ENCODE measurements around the gene DNTTIP2. TPM values are rescaled to one million over a fixed set of nuclear protein-coding genes. Genes with fewer than 3 reads are reported as not detected.

Gene DNTTIP2
- total RNA-seq, 1 experiment from 2014 or later: 61.5 TPM

- TF ChIP-seq ZNF121 (CRISPR knock-in tag; IDR thresholded peaks at IDR 0.05) (no peak), AR (CRISPR knock-in tag; IDR thresholded peaks at IDR 0.05) (no peak), GABPB1 (CRISPR knock-in tag; IDR thresholded peaks at IDR 0.05) (no peak)
These were observed 30.6 kb downstream of the DNTTIP2 start (continued) for GRCh38 chr1:93848350-93848883.

- Mint-ChIP-seq H3K4me3 (peak overlapping the region; percentile 95), H3K4me1 (peaks cover 13% of the 10 kb centered on the region), H3K36me3 (peaks cover 12% of the 10 kb centered on the region), H3K27ac (peak overlapping the region; percentile 80; the same call in 1 of the 2 replicates), H3K27me3 (ENCODE audit: low read depth) (peaks cover 5% of the 10 kb centered on the region), H3K9me3 (peaks cover 14% of the 10 kb centered on the region)
- ATAC-seq (peak; percentile 28), DNase-seq (ENCODE audit: low spot score) (peak; percentile 68)
- ChIA-PET POLR2A (interaction anchor here (1.4 kb wide), 1 partner anchor 166 kb away, joined by 3 read pairs; the partner anchor contains the start of gene BCAR3), CTCF (interaction anchor here (0.6 to 1.9 kb wide), 3 partner anchors 34 to 534 kb away, joined by 3 to 10 read pairs (median 6); no protein-coding TSS in a partner anchor)
- TF ChIP-seq ESRRA (CRISPR knock-in tag; IDR thresholded peaks at IDR 0.05; ENCODE audit: borderline replicate concordance): no peak
- TF ChIP-seq ZNF416 (CRISPR knock-in tag; IDR thresholded peaks at IDR 0.05): no peak
- no peak for TF ChIP-seq STAT6 (CRISPR knock-in tag; conservative IDR thresholded peaks at IDR 0.05; ENCODE audit: low read depth)
- no peak for TF ChIP-seq IRF2 (CRISPR knock-in tag; IDR thresholded peaks at IDR 0.05; ENCODE audit: borderline replicate concordance, low read depth)
- no peak for TF ChIP-seq ATF3 (CRISPR knock-in tag; conservative IDR thresholded peaks at IDR 0.05)
- no peak for TF ChIP-seq PRRX2 (CRISPR knock-in tag; IDR thresholded peaks at IDR 0.05)
- TF ChIP-seq FOXP4 (CRISPR knock-in tag; IDR thresholded peaks at IDR 0.05): 0 out of 2 replicates have a peak, but pooled peaks have one; percentile 26
- no peak for TF ChIP-seq ZBTB43 (CRISPR knock-in tag; IDR thresholded peaks at IDR 0.05)
- TF ChIP-seq ZNF671 (CRISPR knock-in tag; IDR thresholded peaks at IDR 0.05): no peak
- no peak for TF ChIP-seq NR3C1 (CRISPR knock-in tag; conservative IDR thresholded peaks at IDR 0.05; ENCODE audit: low read depth)
- TF ChIP-seq FOXP1 (CRISPR knock-in tag; IDR thresholded peaks at IDR 0.05; ENCODE audit: borderline replicate concordance): 0 out of 2 replicates have a peak, but pooled peaks have one; percentile 3
- TF ChIP-seq ZNF425 (CRISPR knock-in tag; conservative IDR thresholded peaks at IDR 0.05): no peak
- TF ChIP-seq ZMAT4 (CRISPR knock-in tag; IDR thresholded peaks at IDR 0.05): no peak
- no peak for TF ChIP-seq PRDM15 (CRISPR knock-in tag; IDR thresholded peaks at IDR 0.05)
- TF ChIP-seq GRHL2 (CRISPR knock-in tag; IDR thresholded peaks at IDR 0.05; ENCODE audit: insufficient replicate concordance, severe bottlenecking): no peak
- TF ChIP-seq GABPB1 (CRISPR knock-in tag; IDR thresholded peaks at IDR 0.05): 0 out of 2 replicates have a peak, but pooled peaks have one; percentile 16
These were observed 31.2 kb downstream of the DNTTIP2 start for GRCh38 chr1:93847811-93848288.
